GM19438 (cell line): ENCODE data around the gene ANKS1A.
"Not testable (repeated sequence)": the region's sequence is repeated elsewhere in the genome, so short reads cannot be mapped to it uniquely, and the experiment has no call there.

Experiments used
- ATAC-seq: cut with Tn5 transposase; IDR thresholded peaks from one replicate; pipeline ENCODE4 v1.9.1; 2021; ENCODE audit warnings: low read depth; ENCODE audit not compliant: unreplicated experiment

The ANKS1A gene

DNA sequence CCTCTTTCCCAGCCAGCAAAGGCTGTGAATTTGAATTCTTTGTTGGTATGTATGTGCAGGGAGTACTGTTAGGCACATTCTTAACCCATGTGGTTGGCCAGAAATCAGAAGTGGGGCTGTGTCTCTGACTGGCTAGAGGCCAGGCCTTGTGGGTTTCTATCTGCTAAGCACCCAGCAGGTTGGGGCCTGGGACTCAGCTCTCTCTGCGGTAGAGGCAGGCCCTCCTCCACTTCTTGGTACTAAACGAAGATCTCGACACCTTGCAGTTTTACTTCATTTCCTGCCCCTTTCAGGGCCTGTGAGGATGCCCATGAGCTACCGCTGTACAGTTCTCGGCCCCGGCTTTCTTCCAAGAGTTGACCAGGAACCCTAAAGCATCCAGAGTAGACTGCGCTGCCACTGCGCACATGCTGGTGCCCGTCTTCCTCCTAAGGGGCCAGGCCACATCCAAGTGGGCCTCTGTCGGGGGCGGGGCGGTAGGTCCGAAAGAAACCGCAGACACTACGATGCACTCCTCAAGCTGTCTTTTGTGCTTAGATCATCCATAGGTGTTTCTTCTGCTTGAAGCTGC lies 201.0 kb downstream of the ANKS1A start:
- no peak for ATAC-seq

DNA sequence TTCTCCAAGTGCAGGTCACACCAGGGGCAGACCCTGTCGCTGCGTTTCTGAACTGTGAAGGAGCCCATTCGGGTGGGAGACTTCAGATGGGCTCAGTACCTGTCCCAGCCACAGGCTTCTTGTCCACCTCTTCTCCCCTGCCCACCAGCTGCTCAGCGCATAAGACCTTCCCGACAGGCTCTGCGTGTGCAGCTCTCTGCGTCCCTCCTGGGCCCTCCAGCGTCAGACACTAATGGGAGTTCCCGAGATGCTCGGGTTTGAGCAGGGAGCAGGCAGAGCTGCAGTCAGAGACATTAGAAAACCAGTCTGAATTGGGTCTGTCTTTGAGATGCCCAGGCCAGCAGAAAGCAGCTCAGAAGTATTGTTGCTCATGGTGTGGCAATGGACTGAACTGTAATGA lies 201.7 kb downstream of the ANKS1A start:
- no peak for ATAC-seq

DNA sequence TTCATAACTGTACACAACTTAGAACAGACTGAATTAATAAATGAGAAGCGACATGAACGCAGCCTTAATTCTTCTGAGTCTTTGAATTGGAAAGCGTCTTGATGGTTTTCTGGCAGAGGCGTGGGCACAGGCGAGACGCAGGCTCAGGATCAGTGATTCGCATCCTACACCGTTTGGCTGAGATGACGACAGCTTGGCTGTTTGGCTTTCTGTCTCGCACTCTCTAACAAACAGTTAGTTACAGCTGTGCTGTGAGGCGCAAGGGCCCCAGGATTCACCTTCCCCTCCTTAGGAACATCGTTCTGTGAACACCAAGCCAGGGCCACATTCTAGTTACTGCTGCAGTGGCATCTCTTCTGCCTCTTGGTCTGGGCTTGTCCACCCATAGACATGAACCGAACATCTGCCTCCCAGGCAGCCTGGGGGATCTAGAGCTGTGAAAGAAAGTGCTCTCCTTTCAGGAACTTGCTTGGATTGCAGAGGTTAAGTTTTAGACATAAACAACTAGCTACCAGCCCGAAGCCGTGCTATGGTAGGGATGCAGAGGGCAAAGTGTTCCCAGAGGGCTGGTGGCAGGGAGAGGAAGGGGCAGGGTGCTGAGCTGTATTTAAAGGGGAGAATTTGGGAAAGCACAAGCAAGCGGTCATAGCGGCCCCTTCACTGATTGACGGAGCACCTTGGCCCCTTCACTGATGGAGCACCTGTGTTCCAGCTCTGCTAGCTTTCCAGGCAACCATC lies 202.5 kb downstream of the ANKS1A start:
- no peak for ATAC-seq

DNA sequence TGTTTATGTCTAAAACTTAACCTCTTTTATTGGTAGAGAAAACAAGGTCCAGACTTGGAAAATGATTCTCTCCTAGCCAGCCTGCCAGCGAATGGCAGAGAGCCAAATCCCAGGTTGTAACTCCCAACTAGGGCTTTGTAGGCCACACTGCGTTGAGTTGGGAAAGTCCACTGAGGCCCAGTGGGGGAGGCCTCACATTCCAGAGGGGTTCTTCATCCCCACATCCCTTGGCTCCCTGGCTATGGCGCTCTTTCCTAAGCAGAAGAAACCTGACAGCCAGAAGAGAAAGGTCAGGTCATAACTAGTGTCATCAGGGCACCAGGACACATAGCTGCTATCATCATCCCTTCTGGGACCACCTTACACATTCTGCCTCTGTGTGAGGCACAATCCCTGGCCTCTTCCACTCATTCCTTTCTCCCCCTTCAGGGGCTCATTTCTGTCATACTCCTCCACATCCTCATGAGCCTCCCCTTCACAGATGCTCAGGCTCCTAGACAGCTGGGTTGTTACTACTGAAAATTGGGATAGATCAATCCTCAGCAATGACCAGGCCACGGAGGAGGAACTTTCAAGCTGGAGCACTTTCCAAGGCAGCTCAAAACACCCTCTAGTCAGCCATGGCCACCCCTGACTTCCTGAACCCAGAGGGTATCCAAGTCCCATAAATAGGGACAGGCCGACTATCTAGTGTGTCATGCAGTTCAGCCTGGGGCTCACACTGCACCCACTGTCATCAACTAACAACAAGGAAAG lies 203.5 kb downstream of the ANKS1A start:
- no peak for ATAC-seq

DNA sequence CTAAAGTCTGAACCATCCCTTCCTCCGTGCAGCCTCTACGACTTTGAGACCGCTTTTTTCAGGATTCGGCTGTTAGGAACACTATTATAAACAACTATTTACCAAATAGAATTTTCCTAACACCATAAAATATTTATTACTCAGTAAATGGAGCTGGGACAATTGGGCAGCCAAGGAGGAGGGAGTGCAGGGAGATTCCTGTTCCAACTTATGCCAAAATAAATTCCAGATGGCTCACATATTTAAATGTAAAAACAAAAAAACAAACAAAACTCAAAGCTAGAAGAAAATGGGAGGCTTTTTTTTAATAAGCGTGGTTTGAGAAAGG lies 204.0 kb downstream of the ANKS1A start:
- ATAC-seq, result no peak

DNA sequence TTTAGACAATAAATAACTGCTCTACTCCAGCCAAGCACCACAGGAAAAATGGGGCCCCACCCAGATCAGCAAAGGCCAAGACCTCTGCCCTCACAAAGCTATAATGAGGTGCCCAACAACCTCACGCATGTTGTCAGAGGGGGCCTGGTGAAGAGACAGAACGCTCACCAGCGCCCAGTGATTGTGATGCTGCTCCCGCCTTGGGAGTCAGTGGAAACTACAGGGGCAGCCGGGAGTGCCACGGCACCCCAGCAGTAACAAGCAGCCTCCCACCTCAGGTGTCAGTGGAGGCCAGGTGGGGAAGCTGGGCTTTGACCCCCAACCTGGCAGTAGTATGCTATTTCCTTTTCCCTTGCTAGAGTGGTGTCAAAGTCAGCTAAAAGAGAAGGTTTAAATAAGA lies 204.7 kb downstream of the ANKS1A start:
- no peak for ATAC-seq

DNA sequence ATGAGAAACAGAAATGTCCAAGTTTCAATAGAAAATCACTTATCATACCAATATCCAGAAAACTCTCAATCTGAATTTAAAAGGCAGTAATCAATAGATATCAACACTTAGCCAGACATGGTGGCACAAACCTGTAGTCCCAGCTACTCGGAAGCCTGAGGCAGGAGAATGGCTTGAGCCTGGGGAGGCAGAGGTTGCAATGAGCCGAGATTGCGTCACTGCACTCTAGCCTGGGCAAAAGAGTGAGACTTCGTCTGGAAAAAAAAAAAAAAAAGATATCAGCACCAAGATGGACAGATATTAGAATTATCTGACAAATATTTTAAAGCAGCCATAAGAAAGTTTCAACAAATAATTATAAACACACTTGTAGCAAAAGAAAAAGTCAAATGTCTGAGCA lies 205.1 kb downstream of the ANKS1A start:
- ATAC-seq, result no peak

DNA sequence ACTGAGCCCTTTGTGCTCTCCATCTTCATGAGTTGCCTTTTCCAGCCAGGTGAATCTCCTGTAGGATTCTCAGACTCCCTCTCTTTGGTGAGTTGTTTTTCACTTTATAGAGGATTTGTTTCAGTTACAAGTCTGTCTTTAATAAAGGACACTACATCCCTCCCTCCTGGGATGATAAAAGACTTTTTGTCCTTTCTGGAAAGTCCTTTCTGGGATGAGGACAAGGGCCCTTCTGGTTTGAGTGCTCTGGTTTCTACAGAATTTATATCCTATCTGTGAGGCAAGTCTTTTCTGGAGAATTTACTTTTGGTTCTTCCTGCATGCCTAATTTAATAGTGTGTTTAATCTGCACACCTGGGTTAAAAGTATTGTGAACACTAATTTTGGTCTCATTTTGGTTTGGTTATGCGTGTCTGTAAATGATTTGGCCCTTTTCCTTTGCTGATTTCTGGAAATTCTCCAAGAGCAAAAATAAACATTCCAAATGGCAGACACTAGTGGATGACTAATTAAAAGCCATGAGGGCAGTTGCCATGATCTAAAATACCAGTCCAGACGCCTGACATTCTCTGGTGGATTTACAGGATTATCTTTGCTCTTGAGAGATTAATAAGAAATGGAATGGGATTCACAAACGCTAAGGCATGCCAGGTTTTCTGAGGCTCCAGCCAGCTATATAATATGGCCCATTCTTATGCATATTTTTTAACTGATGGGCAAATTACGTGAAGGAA lies 207.2 kb downstream of the ANKS1A start:
- no peak for ATAC-seq

DNA sequence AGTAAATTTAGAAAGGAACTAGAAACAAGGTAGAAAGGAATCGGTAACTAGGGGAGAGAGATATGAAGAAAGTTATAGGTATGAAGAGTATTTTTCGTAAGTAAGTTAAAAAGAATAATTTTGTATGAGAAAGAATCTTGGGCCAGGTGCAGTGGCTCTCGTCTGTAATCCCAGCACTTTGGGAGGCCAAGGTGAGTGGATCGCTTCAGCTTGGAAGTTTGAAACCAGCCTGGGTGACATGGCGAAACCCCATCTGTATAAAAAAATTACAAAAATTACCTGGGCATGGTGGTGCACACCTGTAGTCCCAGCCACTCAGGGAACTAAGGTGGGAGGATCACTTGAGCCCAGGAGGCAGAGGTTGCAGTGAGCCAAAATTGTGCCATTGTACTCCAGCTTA lies 210.1 kb downstream of the ANKS1A start:
- no peak for ATAC-seq

DNA sequence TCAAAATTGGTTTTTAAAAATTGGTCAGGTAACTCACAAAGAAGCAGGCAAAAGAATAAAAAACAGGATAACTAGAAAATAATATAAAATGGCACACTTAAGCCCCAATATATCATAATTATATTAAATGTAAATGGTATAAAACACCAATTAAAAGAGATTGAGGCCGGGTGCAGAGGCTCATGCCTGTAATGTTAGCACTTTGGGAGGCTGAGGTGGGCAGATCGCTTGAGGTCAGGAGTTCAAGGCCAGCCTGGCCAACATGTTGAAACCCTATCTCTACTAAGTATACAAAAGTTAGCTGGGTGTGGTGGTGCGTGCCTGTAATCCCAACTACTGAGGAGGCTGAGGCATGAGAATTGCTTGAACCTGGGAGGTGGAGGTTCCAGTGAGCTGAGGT lies 216.0 kb downstream of the ANKS1A start:
- ATAC-seq, result no peak

DNA sequence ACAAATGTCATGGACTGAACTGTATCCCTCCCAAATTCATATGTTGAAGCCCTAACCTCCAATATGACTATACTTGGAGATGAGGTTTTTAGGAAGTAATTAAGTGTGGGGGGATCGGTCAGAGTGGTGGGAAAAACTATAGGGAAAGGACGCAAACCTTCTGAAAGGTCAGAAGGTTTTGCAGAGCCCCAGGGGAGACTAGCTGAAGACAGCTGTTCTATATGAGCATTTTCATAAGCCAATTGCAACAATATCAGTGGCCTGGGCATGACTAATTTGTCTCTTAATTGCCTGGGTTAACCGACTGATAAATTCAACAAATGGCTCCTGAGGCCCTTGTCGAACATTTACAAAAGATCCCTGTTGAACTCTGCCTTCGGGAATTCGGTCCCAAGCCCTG lies 217.0 kb downstream of the ANKS1A start:
- not testable (repeated sequence) for ATAC-seq

DNA sequence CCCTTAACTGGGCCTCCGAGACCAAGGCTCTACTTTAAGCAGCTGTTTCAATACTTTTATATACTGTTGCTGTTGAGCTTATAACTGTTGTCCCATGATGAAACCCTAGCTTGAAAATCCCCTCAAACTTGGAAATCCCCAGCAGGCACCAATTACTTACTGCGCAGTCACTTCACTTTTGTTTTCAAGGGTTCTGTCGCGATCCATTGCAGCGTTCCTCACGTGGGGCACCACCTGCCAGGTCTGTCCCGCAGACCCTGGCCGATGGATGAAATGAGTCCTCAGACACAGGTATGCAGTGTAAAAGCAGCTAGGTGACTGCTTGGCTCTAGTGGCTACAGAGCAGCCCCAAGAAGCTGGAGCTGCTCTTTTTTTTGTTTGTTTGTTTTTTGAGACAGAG lies 218.2 kb downstream of the ANKS1A start:
- ATAC-seq, result not testable (repeated sequence)

DNA sequence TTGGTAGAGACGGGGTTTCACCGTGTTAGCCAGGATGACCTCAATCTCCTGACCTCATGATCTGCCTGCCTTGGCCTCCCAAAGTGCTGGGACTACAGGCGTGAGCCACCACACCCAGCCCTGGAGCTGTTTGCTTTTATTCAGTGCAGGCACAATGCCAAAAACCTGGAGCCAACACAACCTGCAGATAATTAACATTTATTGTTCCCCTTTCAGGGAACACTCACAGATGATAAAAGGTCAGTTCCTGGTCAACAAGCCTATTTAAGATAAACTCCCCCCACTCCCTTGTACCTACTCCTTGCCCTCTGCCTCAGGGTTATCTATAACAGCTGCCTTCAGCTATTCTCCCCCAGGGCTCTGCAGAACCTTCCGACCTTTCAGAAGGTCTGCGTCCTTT lies 218.7 kb downstream of the ANKS1A start:
- not testable (repeated sequence) for ATAC-seq

DNA sequence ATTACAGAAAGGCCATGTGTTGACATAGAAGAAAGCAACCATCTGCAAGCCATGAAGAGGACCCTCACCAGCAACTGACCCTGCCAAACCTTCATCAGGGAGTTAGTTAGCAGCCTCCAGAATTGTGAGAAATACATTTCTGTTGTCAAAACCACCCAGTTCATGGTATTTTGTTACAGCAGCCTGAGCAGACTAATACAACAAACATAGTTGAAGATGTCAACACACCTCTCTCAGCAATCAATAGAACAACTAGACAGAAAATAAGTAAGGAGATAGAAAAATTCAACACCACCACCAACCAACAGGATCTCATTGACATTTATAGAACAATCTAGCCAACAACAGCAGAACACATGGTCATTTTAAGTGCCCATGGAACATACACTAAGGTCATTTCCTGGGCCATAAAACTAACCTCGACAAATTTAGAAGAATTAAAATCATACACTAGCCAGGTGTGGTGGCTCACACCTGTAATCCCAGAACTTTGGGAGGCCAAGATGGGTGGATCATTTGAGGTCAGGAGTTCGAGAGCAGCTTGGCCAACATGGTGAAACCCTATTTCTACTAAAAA lies 219.3 kb downstream of the ANKS1A start:
- ATAC-seq, result no peak

DNA sequence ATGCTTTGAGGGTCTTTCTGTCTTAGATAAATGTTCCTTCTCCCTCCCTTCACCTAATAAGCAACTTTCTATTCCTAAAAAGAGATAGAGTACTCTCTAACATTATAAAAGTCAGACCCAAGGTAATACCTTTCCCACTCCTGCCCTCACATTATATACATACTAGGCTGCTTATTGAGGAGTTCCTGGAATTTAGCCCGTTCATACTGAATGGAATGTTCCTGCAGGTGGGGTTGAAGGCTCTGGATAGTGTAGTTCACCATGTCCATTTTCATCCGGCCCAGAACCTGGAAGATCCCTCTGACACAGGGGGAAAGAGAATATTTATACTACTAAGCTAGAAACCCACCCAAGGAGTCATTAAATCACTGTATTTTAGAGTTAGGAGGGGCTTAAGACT lies 231.7 kb downstream of the ANKS1A start:
- ATAC-seq, result no peak

DNA sequence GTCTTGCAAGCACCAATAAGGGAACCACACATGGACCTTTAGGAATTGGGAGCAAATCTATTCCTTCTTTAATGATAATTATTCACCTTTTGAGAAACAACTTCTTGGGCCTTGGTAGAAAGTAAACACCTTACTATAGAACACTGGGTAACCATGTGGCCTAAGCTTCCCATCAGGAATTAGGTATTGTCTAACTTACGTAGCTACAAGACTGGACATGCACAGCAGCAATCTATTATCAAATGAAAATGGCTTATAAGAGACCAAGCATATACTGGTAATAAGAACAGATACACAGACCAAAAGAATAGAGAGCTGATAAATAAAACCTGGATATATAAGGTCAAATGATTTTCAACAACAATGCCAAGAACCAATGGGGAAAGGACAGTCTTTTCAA lies 235.3 kb downstream of the ANKS1A start:
- ATAC-seq, result no peak

DNA sequence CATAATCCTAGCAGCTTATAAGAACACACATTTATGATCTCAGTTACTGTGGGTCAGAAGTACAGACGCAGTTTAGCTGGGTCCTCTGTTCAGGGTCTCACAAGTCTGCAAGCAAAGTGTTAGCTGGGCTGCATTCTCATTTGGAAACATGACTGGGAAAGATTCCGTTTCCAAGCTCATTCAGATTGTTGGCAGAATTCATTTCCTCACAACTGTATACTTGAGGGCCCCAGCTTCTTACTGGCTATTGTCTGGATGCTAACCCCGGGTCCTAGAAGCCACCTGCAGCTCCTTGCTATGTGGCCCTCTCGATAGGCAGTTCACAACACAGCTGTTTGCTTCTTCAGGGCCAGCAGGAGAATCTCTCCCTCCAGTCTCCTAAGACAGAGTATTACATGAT lies 239.0 kb downstream of the ANKS1A start:
- ATAC-seq, result no peak

DNA sequence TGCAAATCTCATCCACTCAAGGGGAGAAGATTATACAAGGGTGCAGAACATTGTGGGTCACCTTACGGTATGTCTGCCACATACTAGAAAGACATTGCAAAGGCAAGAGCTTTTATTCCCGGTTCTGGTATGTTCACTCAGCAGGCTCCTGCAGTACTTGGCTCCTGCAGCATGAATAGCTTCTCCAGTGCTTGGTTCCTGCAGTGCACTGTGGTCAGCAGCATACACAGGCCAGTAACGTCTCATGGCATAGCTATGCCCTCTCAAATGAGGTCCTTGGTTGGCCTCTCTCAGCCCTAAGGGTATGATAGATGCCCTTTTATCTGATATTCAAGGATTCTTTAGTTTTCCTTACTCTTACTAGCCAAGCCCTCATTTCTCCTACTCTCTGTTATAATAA lies 239.4 kb downstream of the ANKS1A start:
- no peak for ATAC-seq

DNA sequence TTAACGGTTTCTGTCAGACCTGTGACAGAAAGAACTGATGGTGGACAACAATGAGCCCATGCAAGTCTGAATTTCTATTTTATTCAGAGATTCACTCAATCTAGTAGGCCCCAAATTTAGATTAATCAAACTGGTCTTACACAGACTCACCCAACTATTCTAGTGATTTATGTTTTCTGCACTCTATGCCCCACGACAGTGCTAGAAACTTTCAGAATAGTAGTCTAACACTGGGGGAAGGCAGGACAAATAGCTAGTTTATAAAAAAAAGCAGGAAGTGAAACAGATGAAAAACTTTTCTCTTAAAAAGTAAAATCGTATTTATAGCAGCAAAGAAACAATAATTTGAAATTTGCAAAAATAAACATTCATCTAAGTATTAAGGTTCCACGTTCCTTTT lies 247.1 kb downstream of the ANKS1A start:
- ATAC-seq, result no peak

DNA sequence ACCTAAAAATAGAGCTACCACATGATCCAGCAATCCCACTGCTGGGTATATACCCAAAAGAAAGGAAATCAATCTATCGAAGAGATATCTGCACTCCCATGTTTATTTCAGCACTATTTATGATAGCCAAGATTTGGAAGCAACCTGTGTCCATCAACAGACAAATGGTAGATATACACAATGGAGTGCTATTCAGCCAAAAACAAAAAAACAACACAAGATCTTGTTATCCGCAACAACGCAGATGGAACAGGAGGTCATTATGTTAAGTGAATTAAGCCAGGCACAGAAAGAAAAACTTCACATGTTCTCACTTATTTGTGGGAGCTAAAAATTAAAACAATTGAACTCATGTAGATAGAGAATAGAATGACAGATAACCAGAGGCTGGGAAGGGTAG lies 249.1 kb downstream of the ANKS1A start:
- not testable (repeated sequence) for ATAC-seq

DNA sequence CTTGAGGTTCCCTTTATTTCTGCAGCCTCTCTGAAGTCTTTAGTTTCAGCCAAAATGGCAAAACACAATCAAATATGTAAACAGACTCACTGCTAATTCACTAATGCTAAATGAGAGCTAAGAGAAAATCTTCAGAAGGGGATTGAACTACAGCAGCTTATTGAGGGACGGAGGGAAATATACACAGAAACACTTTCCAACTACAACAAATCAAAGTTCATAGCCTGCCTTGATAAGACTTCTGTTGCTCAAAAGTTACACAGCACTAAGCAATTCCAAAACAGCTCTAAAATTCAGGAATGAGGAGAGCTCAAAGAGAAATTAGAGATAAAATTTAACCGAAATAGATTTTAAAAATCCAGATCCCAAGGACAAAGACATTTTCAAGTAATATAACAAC lies 250.4 kb downstream of the ANKS1A start:
- ATAC-seq, result no peak
